ENCODE results near the gene CIAO2B.

CIAO2B gene

GRCh38 chr16:66928702-66929388 lies 5.4 kb downstream of the CIAO2B start:
- no peak overlapping the region for H3K4me3 ChIP-seq (ENCODE audit: low read length)
- TF ChIP-seq, protein P1, sequence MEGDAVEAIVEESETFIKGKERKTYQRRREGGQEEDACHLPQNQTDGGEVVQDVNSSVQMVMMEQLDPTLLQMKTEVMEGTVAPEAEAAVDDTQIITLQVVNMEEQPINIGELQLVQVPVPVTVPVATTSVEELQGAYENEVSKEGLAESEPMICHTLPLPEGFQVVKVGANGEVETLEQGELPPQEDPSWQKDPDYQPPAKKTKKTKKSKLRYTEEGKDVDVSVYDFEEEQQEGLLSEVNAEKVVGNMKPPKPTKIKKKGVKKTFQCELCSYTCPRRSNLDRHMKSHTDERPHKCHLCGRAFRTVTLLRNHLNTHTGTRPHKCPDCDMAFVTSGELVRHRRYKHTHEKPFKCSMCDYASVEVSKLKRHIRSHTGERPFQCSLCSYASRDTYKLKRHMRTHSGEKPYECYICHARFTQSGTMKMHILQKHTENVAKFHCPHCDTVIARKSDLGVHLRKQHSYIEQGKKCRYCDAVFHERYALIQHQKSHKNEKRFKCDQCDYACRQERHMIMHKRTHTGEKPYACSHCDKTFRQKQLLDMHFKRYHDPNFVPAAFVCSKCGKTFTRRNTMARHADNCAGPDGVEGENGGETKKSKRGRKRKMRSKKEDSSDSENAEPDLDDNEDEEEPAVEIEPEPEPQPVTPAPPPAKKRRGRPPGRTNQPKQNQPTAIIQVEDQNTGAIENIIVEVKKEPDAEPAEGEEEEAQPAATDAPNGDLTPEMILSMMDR (IDR thresholded peaks at IDR 0.05; ENCODE audit: insufficient read depth, low read depth, low read length, missing control alignments): peak; percentile 40
- peak; percentile 51 for DNase-seq (ENCODE audit: low read depth)

DNA sequence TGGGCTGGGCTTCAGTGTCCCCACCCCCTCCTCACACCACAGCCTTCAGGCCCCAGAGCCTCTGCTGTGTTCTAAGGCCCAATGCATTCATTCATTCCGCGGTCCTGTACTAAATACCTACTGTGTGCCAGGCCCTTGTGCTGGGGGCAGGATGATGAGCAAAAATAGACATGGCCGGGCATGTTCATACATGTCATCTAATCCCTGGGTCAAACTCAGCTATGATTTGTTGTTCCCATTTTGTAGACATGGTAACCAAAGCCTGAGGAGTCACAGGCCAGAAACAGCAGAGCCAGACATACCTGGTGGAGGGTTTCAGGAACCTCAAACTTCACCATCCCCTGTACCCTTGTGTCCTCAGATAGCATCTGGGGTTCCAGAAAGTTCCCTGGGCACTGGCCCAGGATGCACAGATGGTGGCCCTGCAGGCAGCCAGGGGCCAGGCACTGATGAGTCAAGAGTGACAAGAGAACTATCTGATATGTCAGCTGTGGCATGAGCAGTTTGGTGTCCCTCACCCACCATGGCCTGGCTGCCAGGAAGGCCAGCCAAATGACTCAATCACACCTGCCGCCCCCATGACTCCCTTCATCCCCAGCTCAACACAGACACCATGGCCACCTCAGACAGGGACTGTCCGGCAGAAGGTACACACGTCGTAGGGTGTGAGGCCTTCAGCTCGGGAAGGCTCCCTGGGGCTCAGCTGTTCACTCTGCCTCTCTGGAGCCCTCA lies 6.1 kb downstream of the CIAO2B start:
- DNase-seq (ENCODE audit: low read depth): peak; percentile 70
- no peak overlapping the region for H3K4me3 ChIP-seq (ENCODE audit: low read length)
- TF ChIP-seq, protein P1 (IDR thresholded peaks at IDR 0.05; ENCODE audit: insufficient read depth, low read depth, low read length, missing control alignments): no peak

GRCh38 chr16:66926961-66927436 lies 7.2 kb downstream of the CIAO2B start:
- DNase-seq (ENCODE audit: low read depth): peak; percentile 51
- TF ChIP-seq, protein P1 (IDR thresholded peaks at IDR 0.05; ENCODE audit: insufficient read depth, low read depth, low read length, missing control alignments): no peak

DNA sequence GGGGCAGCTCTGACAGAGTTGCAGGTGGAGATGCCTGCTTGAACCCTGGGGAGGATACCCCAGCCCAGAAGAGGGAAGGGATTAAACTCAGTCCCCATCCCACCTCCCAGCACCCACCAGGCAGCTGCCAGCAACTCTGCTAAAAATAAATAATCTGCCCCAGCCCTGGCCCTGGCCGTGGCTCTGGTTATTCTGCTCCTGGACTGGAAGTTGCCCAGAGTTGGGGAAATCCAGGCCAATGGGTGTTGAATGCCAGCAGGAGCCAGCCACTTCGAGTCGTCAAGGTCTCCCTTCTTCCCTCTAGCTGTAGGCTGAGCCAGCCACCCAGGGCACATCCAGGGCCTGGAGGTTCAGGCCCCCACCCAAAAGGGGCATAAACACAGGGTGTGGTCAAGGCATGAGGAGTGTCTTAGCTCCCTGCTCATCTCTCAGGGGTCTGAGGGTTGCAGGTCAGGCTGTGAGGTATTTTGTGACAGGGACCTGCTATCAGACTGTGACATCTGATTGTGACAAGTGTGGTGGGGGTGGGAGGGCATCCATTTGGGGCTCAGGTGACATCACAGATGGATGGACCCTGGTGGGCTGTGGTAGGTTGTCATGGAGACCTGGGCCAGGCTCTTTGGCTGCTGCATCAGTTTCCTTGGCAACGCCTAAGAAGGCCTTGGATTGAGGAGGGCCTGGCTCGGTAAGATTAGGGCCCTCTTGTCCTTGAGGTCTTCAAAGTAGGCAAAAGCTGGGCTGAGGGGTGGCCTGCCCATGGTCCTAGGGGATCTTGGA lies 7.8 kb downstream of the CIAO2B start:
- no peak for DNase-seq (ENCODE audit: low read depth)
- H3K4me3 ChIP-seq (ENCODE audit: low read length): no peak overlapping the region
- TF ChIP-seq, protein P1 (IDR thresholded peaks at IDR 0.05; ENCODE audit: insufficient read depth, low read depth, low read length, missing control alignments): no peak

More at GRCh38 chr16:66926961-66927436, 7.2 kb downstream of the CIAO2B start:
- H3K4me3 ChIP-seq (ENCODE audit: low read length): no peak overlapping the region

GRCh38 chr16:66925322-66925840 lies 8.8 kb downstream of the CIAO2B start, which contains the start of gene RRAD:
Gene RRAD, minus strand, starts transcription at chr16:66925535. Its CDS starts 356 bp downstream, at chr16:66925179.
- H3K4me3 ChIP-seq (ENCODE audit: low read length): peak within 1 kb of the TSS; percentile 46
- TF ChIP-seq, protein P1 (IDR thresholded peaks at IDR 0.05; ENCODE audit: insufficient read depth, low read depth, low read length, missing control alignments): no peak
- DNase-seq (ENCODE audit: low read depth): no peak

GRCh38 chr16:66924527-66925321 lies 9.5 kb downstream of the CIAO2B start:
- DNase-seq (ENCODE audit: low read depth): no peak
- TF ChIP-seq, protein P1 (IDR thresholded peaks at IDR 0.05; ENCODE audit: insufficient read depth, low read depth, low read length, missing control alignments): no peak

More at GRCh38 chr16:66924527-66925321, 9.5 kb downstream of the CIAO2B start:
- peak overlapping the region; percentile 46 for H3K4me3 ChIP-seq (ENCODE audit: low read length)

All from epithelial cell of esophagus (primary cell).